K562 (cell line): ENCODE data around the gene SEC22A. TPM values are rescaled to one million over a fixed set of nuclear protein-coding genes. Genes with fewer than 3 reads are reported as not detected.

Experiments used
- CCNT2 ChIP-seq: IDR thresholded peaks from 2 replicates; pipeline ENCODE4 v1.6.1; 2011; ENCODE audit warnings: borderline replicate concordance, low read depth, mild to moderate bottlenecking, moderate library complexity, mixed read lengths, low read length; ENCODE audit not compliant: insufficient read length; ENCODE audit errors: extremely low read depth
- CREM ChIP-seq: IDR thresholded peaks from 2 replicates; pipeline ENCODE4 v1.6.1; 2014; ENCODE audit warnings: antibody characterized with exemption, low read depth
- ELF1 ChIP-seq: fragments of 200-800 bp; sonication (Bioruptor generic); IDR thresholded peaks from 2 replicates; pipeline ENCODE4 v1.6.1; 2016; ENCODE audit warnings: missing genetic modification characterization, missing compliant biosample characterization
- EP400 ChIP-seq: fragments of 450-650 bp; IDR thresholded peaks from 2 replicates; pipeline ENCODE4 v1.6.1; 2017; ENCODE audit warnings: antibody characterized with exemption, mild to moderate bottlenecking, moderate library complexity
- FOS ChIP-seq: IDR thresholded peaks from 3 replicates; pipeline ENCODE4 v1.6.1; 2011; ENCODE audit not compliant: insufficient read length; ENCODE audit errors: extremely low read depth
- NRF1 ChIP-seq, 2 experiments: fragments of 450-650 bp; IDR thresholded peaks in 1 of 2; conservative IDR thresholded peaks in 1 of 2; 2 replicates each; pipeline ENCODE4 v1.6.1; 2014; ENCODE audit warnings: mild to moderate bottlenecking in 2 of 2
- PML ChIP-seq: IDR thresholded peaks from 2 replicates; pipeline ENCODE4 v1.6.1; 2012; ENCODE audit warnings: low read length, inconsistent platforms
- POLR2A ChIP-seq: fragments of 450-650 bp; conservative IDR thresholded peaks from 2 replicates; pipeline ENCODE4 v1.6.1; 2016
- POLR2H ChIP-seq: IDR thresholded peaks from 2 replicates; pipeline ENCODE4 v1.6.1; 2016; ENCODE audit warnings: missing genetic modification characterization, low read depth, mild to moderate bottlenecking, control low read depth, missing compliant biosample characterization, moderate library complexity
- SIN3B ChIP-seq: fragments of 450-650 bp; IDR thresholded peaks from 2 replicates; pipeline ENCODE4 v1.6.1; 2017; ENCODE audit warnings: low read depth, mild to moderate bottlenecking, moderate library complexity
- SMARCC2 ChIP-seq: fragments of 450-650 bp; IDR thresholded peaks from 2 replicates; pipeline ENCODE4 v1.6.1; 2017; ENCODE audit warnings: antibody characterized with exemption, moderate library complexity, mild to moderate bottlenecking, low read depth
- TBP ChIP-seq: optimal IDR thresholded peaks from 2 replicates; pipeline ENCODE3; 2011; ENCODE audit warnings: low read depth, low read length, improper control_type of control experiment
- XRCC5 ChIP-seq: fragments of 200-400 bp; formaldehyde crosslinking; IDR thresholded peaks from 2 replicates; pipeline ENCODE4 v1.6.1; 2017; ENCODE audit warnings: low read depth, mild to moderate bottlenecking, low read length
- ZBTB7A ChIP-seq: IDR thresholded peaks from 2 replicates; pipeline ENCODE4 v1.6.1; 2011; ENCODE audit warnings: low read depth, mild to moderate bottlenecking, low read length, moderate library complexity, borderline replicate concordance; ENCODE audit not compliant: control insufficient read depth
- ZNF143 ChIP-seq: sonication (generic); formaldehyde crosslinking; IDR thresholded peaks from 2 replicates; pipeline ENCODE4 v1.9.0; 2022; ENCODE audit warnings: mild to moderate bottlenecking, missing genetic modification reagents
- ZNF3 ChIP-seq: fragments of 250-450 bp; sonication (Bioruptor Pico); IDR thresholded peaks from 2 replicates; pipeline ENCODE4 v1.5.0; 2021; ENCODE audit warnings: mild to moderate bottlenecking, moderate library complexity
- ZNF785 ChIP-seq: fragments of 250-450 bp; sonication (Bioruptor Pico); IDR thresholded peaks from 2 replicates; pipeline ENCODE4 v1.4.0; 2020; ENCODE audit warnings: mild to moderate bottlenecking
- polyA plus RNA-seq, 8 experiments: library from polyadenylated mRNA; depleted of rRNA in 4 of 8; stranded (reverse) in 5 of 8; unstranded in 3 of 8; fragments of >200 nt; fragmentation: Nextera tagmentation in 2 of 8; fragmentation: Illumina TruSeq in 1 of 8; extraction: Ambion mirVana in 2 of 8; extraction: Trizol in 1 of 8; gene quantifications; 2 replicates each; pipeline versions ENCODE4 v1.2.1 to v1.2.3, GENCODE V29; 2011 to 2014; ENCODE audit warnings: inconsistent platforms in 1 of 8, missing spikeins in 1 of 8
- total RNA-seq, 7 experiments: library from RNA; depleted of rRNA in 6 of 7; stranded (reverse); fragments of >200 nt in 6 of 7; fragmentation: Illumina TruSeq in 2 of 7; extraction: Trizol in 2 of 7; gene quantifications; 2 replicates each; pipeline versions ENCODE4 v1.2.1 to v1.2.3, GENCODE V29; 2011 to 2021; ENCODE audit warnings: low replicate concordance in 1 of 7
- TF ChIP-seq, protein P1 (sequence below): fragments of 450-650 bp; IDR thresholded peaks from 2 replicates; pipeline ENCODE4 v1.7.1; 2018; ENCODE audit warnings: mild to moderate bottlenecking, low read depth; ENCODE audit not compliant: partially characterized antibody
- TF ChIP-seq, protein P2 (sequence below), 2 experiments: IDR thresholded peaks in 1 of 2; conservative IDR thresholded peaks in 1 of 2; 2 replicates each; pipeline ENCODE4 v1.6.1; 2016; ENCODE audit warnings: low read depth in 2 of 2, mild to moderate bottlenecking in 1 of 2, missing compliant biosample characterization in 1 of 2, missing genetic modification characterization in 1 of 2, moderate library complexity in 1 of 2
- TF ChIP-seq, protein P3 (sequence below): sonication (generic); formaldehyde crosslinking; IDR thresholded peaks from 2 replicates; pipeline ENCODE4 v1.8.0; 2022; ENCODE audit warnings: mild to moderate bottlenecking, missing genetic modification reagents, borderline replicate concordance

SEC22A gene
- total and polyA plus RNA-seq, 9 of the 15 experiments (the other 6 are each of a cell fraction or from before 2014, with no cell fraction given) = 7.9 to 44.5 (median 20.5) TPM

DNA sequence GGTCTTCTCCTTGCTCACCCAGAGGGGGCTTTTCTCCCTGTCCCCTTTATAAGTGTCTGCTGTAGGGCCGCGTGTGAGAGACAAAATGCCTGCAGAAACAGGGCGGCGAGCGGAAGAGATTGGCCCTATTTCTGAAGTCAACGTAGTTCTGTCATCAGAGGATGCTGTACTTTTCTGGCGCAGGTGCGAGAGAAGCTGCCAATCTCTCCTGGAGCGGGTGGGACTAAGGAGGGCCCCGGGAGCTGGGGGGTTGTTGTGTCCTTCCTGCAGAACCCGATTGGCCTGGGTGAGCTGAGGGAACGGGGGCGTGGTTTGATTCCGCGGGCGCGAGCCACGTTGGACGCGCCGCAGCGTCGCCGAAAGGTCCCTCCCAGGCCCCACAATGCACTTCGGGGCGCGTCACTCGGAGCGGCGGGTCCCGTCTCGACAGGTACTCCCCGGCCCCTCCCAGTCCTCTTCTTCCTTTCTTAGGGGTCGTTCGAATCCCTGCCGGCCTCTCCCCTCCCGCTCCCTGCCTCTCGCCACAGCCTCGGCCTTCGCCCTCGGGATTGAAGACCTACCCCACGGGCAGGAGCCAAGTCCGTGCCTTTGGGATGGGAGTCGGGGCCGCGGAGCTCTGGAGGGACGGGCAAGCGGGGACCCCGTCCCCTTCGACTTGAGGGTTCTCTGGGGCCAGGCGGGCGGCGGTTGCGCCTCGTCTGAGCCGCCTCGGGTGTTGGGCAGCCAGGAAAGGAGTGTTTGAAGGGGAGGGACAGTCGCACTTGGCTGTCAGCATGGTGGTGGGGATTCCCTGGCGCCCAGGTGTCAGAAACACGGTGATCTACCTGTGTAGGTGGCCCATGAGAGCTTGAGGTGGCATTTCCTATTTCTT, at the start of gene SEC22A (continued):
- TF ChIP-seq NRF1 (conservative IDR thresholded peaks at IDR 0.05 in 1 of 2, IDR thresholded peaks at IDR 0.05 in 1 of 2) = peak; percentile 86 to 88
- TF ChIP-seq PML = peak; percentile 31; the same call in 1 of the 2 replicates
- TF ChIP-seq EP400 = peak; percentile 78
- TF ChIP-seq CCNT2 = peak; percentile 49
- TF ChIP-seq, protein P1, sequence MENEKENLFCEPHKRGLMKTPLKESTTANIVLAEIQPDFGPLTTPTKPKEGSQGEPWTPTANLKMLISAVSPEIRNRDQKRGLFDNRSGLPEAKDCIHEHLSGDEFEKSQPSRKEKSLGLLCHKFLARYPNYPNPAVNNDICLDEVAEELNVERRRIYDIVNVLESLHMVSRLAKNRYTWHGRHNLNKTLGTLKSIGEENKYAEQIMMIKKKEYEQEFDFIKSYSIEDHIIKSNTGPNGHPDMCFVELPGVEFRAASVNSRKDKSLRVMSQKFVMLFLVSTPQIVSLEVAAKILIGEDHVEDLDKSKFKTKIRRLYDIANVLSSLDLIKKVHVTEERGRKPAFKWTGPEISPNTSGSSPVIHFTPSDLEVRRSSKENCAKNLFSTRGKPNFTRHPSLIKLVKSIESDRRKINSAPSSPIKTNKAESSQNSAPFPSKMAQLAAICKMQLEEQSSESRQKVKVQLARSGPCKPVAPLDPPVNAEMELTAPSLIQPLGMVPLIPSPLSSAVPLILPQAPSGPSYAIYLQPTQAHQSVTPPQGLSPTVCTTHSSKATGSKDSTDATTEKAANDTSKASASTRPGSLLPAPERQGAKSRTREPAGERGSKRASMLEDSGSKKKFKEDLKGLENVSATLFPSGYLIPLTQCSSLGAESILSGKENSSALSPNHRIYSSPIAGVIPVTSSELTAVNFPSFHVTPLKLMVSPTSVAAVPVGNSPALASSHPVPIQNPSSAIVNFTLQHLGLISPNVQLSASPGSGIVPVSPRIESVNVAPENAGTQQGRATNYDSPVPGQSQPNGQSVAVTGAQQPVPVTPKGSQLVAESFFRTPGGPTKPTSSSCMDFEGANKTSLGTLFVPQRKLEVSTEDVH = no peak
- no peak for TF ChIP-seq ELF1 (tag)
- no peak for TF ChIP-seq ZNF785
- 0 out of 2 replicates have a peak, but pooled peaks have one; percentile 28 for TF ChIP-seq XRCC5
- TF ChIP-seq FOS = no peak
- TF ChIP-seq ZNF143 (CRISPR knock-in tag) = peak; percentile 73
- TF ChIP-seq, protein P2, sequence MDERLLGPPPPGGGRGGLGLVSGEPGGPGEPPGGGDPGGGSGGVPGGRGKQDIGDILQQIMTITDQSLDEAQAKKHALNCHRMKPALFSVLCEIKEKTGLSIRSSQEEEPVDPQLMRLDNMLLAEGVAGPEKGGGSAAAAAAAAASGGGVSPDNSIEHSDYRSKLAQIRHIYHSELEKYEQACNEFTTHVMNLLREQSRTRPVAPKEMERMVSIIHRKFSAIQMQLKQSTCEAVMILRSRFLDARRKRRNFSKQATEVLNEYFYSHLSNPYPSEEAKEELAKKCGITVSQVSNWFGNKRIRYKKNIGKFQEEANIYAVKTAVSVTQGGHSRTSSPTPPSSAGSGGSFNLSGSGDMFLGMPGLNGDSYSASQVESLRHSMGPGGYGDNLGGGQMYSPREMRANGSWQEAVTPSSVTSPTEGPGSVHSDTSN (CRISPR knock-in tag; IDR thresholded peaks at IDR 0.05; ENCODE audit: low read depth) = no peak
- TF ChIP-seq, protein P2 (tag; conservative IDR thresholded peaks at IDR 0.05; ENCODE audit: low read depth) = peak; percentile 51
- no peak for TF ChIP-seq ZNF3
- TF ChIP-seq TBP = peak; percentile 45
- TF ChIP-seq ZBTB7A = peak; percentile 56; the same call in 1 of the 2 replicates
- TF ChIP-seq, protein P3, sequence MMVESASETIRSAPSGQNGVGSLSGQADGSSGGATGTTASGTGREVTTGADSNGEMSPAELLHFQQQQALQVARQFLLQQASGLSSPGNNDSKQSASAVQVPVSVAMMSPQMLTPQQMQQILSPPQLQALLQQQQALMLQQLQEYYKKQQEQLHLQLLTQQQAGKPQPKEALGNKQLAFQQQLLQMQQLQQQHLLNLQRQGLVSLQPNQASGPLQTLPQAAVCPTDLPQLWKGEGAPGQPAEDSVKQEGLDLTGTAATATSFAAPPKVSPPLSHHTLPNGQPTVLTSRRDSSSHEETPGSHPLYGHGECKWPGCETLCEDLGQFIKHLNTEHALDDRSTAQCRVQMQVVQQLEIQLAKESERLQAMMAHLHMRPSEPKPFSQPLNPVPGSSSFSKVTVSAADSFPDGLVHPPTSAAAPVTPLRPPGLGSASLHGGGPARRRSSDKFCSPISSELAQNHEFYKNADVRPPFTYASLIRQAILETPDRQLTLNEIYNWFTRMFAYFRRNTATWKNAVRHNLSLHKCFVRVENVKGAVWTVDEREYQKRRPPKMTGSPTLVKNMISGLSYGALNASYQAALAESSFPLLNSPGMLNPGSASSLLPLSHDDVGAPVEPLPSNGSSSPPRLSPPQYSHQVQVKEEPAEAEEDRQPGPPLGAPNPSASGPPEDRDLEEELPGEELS (CRISPR knock-in tag) = no peak
- TF ChIP-seq CREM = peak; percentile 97
- TF ChIP-seq SIN3B = peak; percentile 37; the same call in 1 of the 2 replicates
- TF ChIP-seq POLR2H (tag) = peak; percentile 60; the same call in 1 of the 2 replicates
- TF ChIP-seq POLR2A = peak; percentile 75
- no peak for TF ChIP-seq SMARCC2
